Adrenal gland (tissue), 12 donors: ENCODE results near the gene LPCAT2. TPM values are rescaled to one million over a fixed set of nuclear protein-coding genes. Genes with fewer than 3 reads are reported as not detected.

Experiments used
- DNase-seq, 7 donors: peaks; one replicate each; pipeline ENCODE4 v3.0.0-alpha.2; 2019 to 2020
- H3K27ac ChIP-seq, 5 donors: fragments of 200-600 bp; sonication (generic) in 4 of 5; 1 replicate in 3 of 5; 2 replicates in 2 of 5; pipeline versions ENCODE4 v1.5.1 to v1.8.0; 2016 to 2020; ENCODE audit warnings: mild to moderate bottlenecking in 1 of 5
- H3K27me3 ChIP-seq: fragments of 200-600 bp; 2 replicates; pipeline ENCODE4 v1.8.0; 2021
- H3K36me3 ChIP-seq, 2 donors: fragments of 200-600 bp; replicated peaks in 1 of 2; 1 replicate in 1 of 2; 2 replicates in 1 of 2; pipeline versions ENCODE4 v1.5.1 to v1.8.0; 2018 to 2022
- H3K4me1 ChIP-seq, 2 donors: fragments of 200-600 bp; replicated peaks in 1 of 2; 1 replicate in 1 of 2; 2 replicates in 1 of 2; pipeline versions ENCODE4 v1.5.1 to v1.8.0; 2018 to 2021
- H3K4me3 ChIP-seq, 4 donors: fragments of 200-600 bp; sonication (generic) in 3 of 4; one replicate each; pipeline ENCODE4 v1.5.1; 2016 to 2018
- H3K9me3 ChIP-seq, 3 donors: fragments of 200-600 bp; sonication (generic) in 1 of 3; replicated peaks in 1 of 3; 1 replicate in 2 of 3; 2 replicates in 1 of 3; pipeline versions ENCODE4 v1.5.1 to v1.8.0; 2016 to 2021
- CTCF ChIP-seq, 6 experiments: fragments of 450-650 bp in 4 of 6; fragments of 200-600 bp in 2 of 6; sonication (generic) in 1 of 6; IDR thresholded peaks; 1 replicate in 5 of 6; 2 replicates in 1 of 6; pipeline versions ENCODE4 v1.5.1 to v1.8.0; 2016 to 2021; ENCODE audit warnings: antibody characterized with exemption in 6 of 6, mild to moderate bottlenecking in 2 of 6, moderate library complexity in 1 of 6
- POLR2A ChIP-seq, 2 donors: fragments of 450-650 bp; IDR thresholded peaks; one replicate each; pipeline ENCODE4 v1.6.1; 2017; ENCODE audit warnings: antibody characterized with exemption in 2 of 2, mild to moderate bottlenecking in 2 of 2, moderate library complexity in 1 of 2
- WGBS, 4 donors: extraction: QIAGEN DNeasy Blood & Tissue Kit in 2 of 4; methylation state at CpG; one replicate each; pipeline versions ENCODE4 v1.1.5 to v1.1.7; 2013 to 2017; 5-methylcytosine and 5-hydroxymethylcytosine counted together
- intact Hi-C, 2 donors: fragments of 100-400 bp; cut with DNase I; formaldehyde crosslinking; loops; one replicate each; pipeline versions ENCODE4 v1.14.1 to v1.15.0; 2022 to 2023
- polyA plus RNA-seq, 3 donors: library from polyadenylated mRNA; stranded (reverse); fragments of 200-250 nt in 2 of 3; fragments of 350-450 nt in 1 of 3; fragmentation: Illumina TruSeq in 1 of 3; extraction: RNeasy Lipid Tissue Mini Kit (QIAGEN cat#74804) in 1 of 3; gene quantifications; one replicate each; pipeline ENCODE4 v1.2.3, GENCODE V29; 2013 to 2014
- total RNA-seq, 9 donors: library from RNA; depleted of rRNA in 4 of 9; stranded (reverse); fragments of >200 nt in 4 of 9; fragments of 120-200 nt in 1 of 9; fragmentation: NEBNext Ultra II Directional in 1 of 9; extraction: Animal tissue kit (Norgen Biotek cat#: 25700) in 1 of 9; gene quantifications; one replicate each; pipeline versions ENCODE4 v1.1.0 to v1.2.4, GENCODE V29; 2013 to 2023
- donor health status: healthy with polysubstance abuse.
- donor health status: Bipolar disorder and iron deficiency.
- donor health status: DM: yes; HTN: yes; CAD: no.
- donor health status: DM: no; HTN: no; CAD: no.
- donor health status: DM: no; HTN: no; CAD: no.
- donor health status: DM: yes; HTN: yes; CAD: no.

LPCAT2 gene
- total and polyA plus RNA-seq, 12 donors, result 7.1 to 33.1 (median 16.4) TPM

- no peak for DNase-seq
- Histone ChIP-seq H3K4me3 (no peak overlapping the region), H3K9me3 (no peaks in the 10 kb centered on the region), H3K36me3 (no peaks in the 10 kb centered on the region), H3K27ac (no peak overlapping the region), H3K27me3 (peaks cover 4% of the 10 kb centered on the region), H3K4me1 (no peaks in the 10 kb centered on the region)
- intact Hi-C loops, result no loop called here
- TF ChIP-seq CTCF (IDR thresholded peaks at IDR 0.05) (no peak), POLR2A (IDR thresholded peaks at IDR 0.05) (no peak)
These were observed 83.4 kb downstream of the LPCAT2 start for GRCh38 chr16:55592306-55592705.

GRCh38 chr16:55597928-55598327, 89.1 kb downstream of the LPCAT2 start:
- peaks cover 4% of the 10 kb centered on the region for H3K27me3 ChIP-seq
- no peak overlapping the region for H3K4me3 ChIP-seq
- H3K36me3 ChIP-seq, result no peaks in the 10 kb centered on the region
- TF ChIP-seq POLR2A (IDR thresholded peaks at IDR 0.05), result no peak
- no peak for TF ChIP-seq CTCF (IDR thresholded peaks at IDR 0.05)
- no peak overlapping the region for H3K27ac ChIP-seq
- DNase-seq, result no peak
- intact Hi-C loops, result no loop called here
- H3K4me1 ChIP-seq, result no peaks in the 10 kb centered on the region
- 43 to 56% (median 51%) methylated on average over 4 of the region's 4 CpGs for WGBS, 4 donors
- H3K9me3 ChIP-seq, result no peaks in the 10 kb centered on the region

GRCh38 chr16:55605754-55606336, 97.0 kb downstream of the LPCAT2 start:
- Histone ChIP-seq H3K4me3 (no peak overlapping the region), H3K27ac (no peak overlapping the region), H3K9me3 (no peaks in the 10 kb centered on the region), H3K36me3 (no peaks in the 10 kb centered on the region), H3K4me1 (no peaks in the 10 kb centered on the region), H3K27me3 (no peaks in the 10 kb centered on the region)
- DNase-seq, result no peak
- 56 to 67% (median 63%) methylated on average over 4 of the region's 4 CpGs for WGBS, 4 donors
- intact Hi-C loops, result no loop called here
- TF ChIP-seq POLR2A (IDR thresholded peaks at IDR 0.05) (no peak), CTCF (IDR thresholded peaks at IDR 0.05) (no peak)

- intact Hi-C loops, result no loop called here
- H3K4me1 ChIP-seq, result no peaks in the 10 kb centered on the region
- WGBS, 4 donors, result 48 to 50% (median 49%) methylated on average over 6 of the region's 6 CpGs
- H3K9me3 ChIP-seq, result no peaks in the 10 kb centered on the region
- no peaks in the 10 kb centered on the region for H3K36me3 ChIP-seq
- no peaks in the 10 kb centered on the region for H3K27me3 ChIP-seq
- DNase-seq, result no peak
- TF ChIP-seq CTCF (IDR thresholded peaks at IDR 0.05) (no peak), POLR2A (IDR thresholded peaks at IDR 0.05) (no peak)
- no peak overlapping the region for H3K27ac ChIP-seq
- H3K4me3 ChIP-seq, result no peak overlapping the region
These were observed 104.9 kb downstream of the LPCAT2 start for GRCh38 chr16:55613613-55614335.
